ENCODE results near the gene SPON1. TPM values are rescaled to one million over a fixed set of nuclear protein-coding genes. Genes with fewer than 3 reads are reported as not detected.

SPON1 gene
- total and polyA plus RNA-seq, 2 of the 8 experiments (the other 6 are each of a cell fraction or from before 2014, with no cell fraction given), result 1.5 to 5.4 TPM

- TF ChIP-seq PHF8 (conservative IDR thresholded peaks at IDR 0.05; ENCODE audit: low read depth, low read length), result no peak
- no peak for TF ChIP-seq POU5F1 (IDR thresholded peaks at IDR 0.05; ENCODE audit: low read depth, low read length)
- TF ChIP-seq GTF2F1 (IDR thresholded peaks at IDR 0.05; ENCODE audit: borderline replicate concordance, low read depth, low read length), result no peak
These were observed 144.0 kb downstream of the SPON1 start (continued) for GRCh38 chr11:14106303-14107049.
